NCI-H2171 treated with DMSO at 0.1 percent for 48 hours (cell line): ENCODE results near the gene RALB.

Experiments used
- DNase-seq: peaks from one replicate; lab custom pipeline; 2025; lab: John Stamatoyannopoulos, UW

The RALB gene

GRCh38 chr2:120252225-120253020, at the start of gene RALB:
TSS of gene RALB (plus strand) at chr2:120252852. CDS start at chr2:120278665, 25,813 bp downstream.
- peak; percentile 97 for DNase-seq

GRCh38 chr2:120203251-120204021, 49.2 kb upstream of the RALB start:
- no peak for DNase-seq

GRCh38 chr2:120204022-120204405, 48.6 kb upstream of the RALB start:
- DNase-seq = no peak

- no peak for DNase-seq
Observed at GRCh38 chr2:120204417-120204816, 48.2 kb upstream of the RALB start.

GRCh38 chr2:120204945-120205670, 47.5 kb upstream of the RALB start:
- DNase-seq = no peak

- DNase-seq = no peak
Observed at GRCh38 chr2:120206022-120206581, 46.5 kb upstream of the RALB start.

- DNase-seq = no peak
Observed at GRCh38 chr2:120208381-120209353, 44.0 kb upstream of the RALB start.

- no peak for DNase-seq
Observed at GRCh38 chr2:120209427-120210269, 43.0 kb upstream of the RALB start.

GRCh38 chr2:120210270-120210693, 42.4 kb upstream of the RALB start:
- no peak for DNase-seq

GRCh38 chr2:120218181-120218580, 34.5 kb upstream of the RALB start:
- no peak for DNase-seq

- DNase-seq = no peak
Observed at GRCh38 chr2:120219291-120219690, 33.4 kb upstream of the RALB start.

GRCh38 chr2:120219766-120220165, 32.9 kb upstream of the RALB start:
- no peak for DNase-seq

- no peak for DNase-seq
Observed at GRCh38 chr2:120220756-120221155, 31.9 kb upstream of the RALB start.

- DNase-seq = no peak
Observed at GRCh38 chr2:120221616-120222015, 31.0 kb upstream of the RALB start.

GRCh38 chr2:120222186-120223033, 30.2 kb upstream of the RALB start:
- no peak for DNase-seq

- peak; percentile 86 for DNase-seq
Observed at GRCh38 chr2:120223034-120223912, 29.4 kb upstream of the RALB start, which contains the start of gene TMEM185B. TSS of gene TMEM185B (minus strand) at chr2:120223400. CDS start at chr2:120222976, 424 bp downstream.

- DNase-seq = no peak
Observed at GRCh38 chr2:120224256-120224655, 28.4 kb upstream of the RALB start.
